ENCODE results near the gene MAFG.

- no peak for TF ChIP-seq CTCF (IDR thresholded peaks at IDR 0.05; ENCODE audit: insufficient read depth, low read depth, low read length)
- TF ChIP-seq EZH2 (IDR thresholded peaks at IDR 0.05; ENCODE audit: insufficient read depth, low read length): no peak
Measured at GRCh38 chr17:81951785-81952684, 24.5 kb upstream of the MAFG start.

All from astrocyte (in vitro differentiated cells and primary cell).